K562 (cell line): ENCODE results near the gene RALA. TPM values are rescaled to one million over a fixed set of nuclear protein-coding genes. Genes with fewer than 3 reads are reported as not detected.

Experiments
- ARID1B ChIP-seq: fragments of 450-650 bp; IDR thresholded peaks from 2 replicates; pipeline ENCODE4 v1.6.1; 2016; ENCODE audit warnings: antibody characterized with exemption, mild to moderate bottlenecking, inconsistent platforms
- ATF4 ChIP-seq: fragments of 450-650 bp; formaldehyde crosslinking; IDR thresholded peaks from 2 replicates; pipeline ENCODE4 v1.4.0; 2022; ENCODE audit warnings: mild to moderate bottlenecking, moderate library complexity
- C11orf30 ChIP-seq: fragments of 450-650 bp; IDR thresholded peaks from 2 replicates; pipeline ENCODE4 v1.6.1; 2016; ENCODE audit warnings: low read depth, mild to moderate bottlenecking
- CEBPB ChIP-seq: fragments of 450-650 bp; IDR thresholded peaks from 2 replicates; pipeline ENCODE4 v1.6.1; 2016; ENCODE audit warnings: missing genetic modification characterization, missing compliant biosample characterization
- EP300 ChIP-seq: IDR thresholded peaks from 2 replicates; pipeline ENCODE4 v1.6.1; 2012; ENCODE audit warnings: low read length, improper control_type of control experiment
- EP400 ChIP-seq: fragments of 450-650 bp; IDR thresholded peaks from 2 replicates; pipeline ENCODE4 v1.6.1; 2017; ENCODE audit warnings: antibody characterized with exemption, mild to moderate bottlenecking, moderate library complexity
- HMBOX1 ChIP-seq: sonication (generic); IDR thresholded peaks from 2 replicates; pipeline ENCODE4 v1.6.1; 2016
- MAFG ChIP-seq: fragments of 450-650 bp; conservative IDR thresholded peaks from 2 replicates; pipeline ENCODE4 v1.6.1; 2016; ENCODE audit warnings: missing genetic modification characterization, missing compliant biosample characterization
- MAFK ChIP-seq: IDR thresholded peaks from 2 replicates; pipeline ENCODE4 v1.6.1; 2011; ENCODE audit warnings: low read length, improper control_type of control experiment
- POLR2H ChIP-seq: IDR thresholded peaks from 2 replicates; pipeline ENCODE4 v1.6.1; 2016; ENCODE audit warnings: missing genetic modification characterization, low read depth, mild to moderate bottlenecking, control low read depth, missing compliant biosample characterization, moderate library complexity
- RBBP5 ChIP-seq: fragments of 200-600 bp; sonication (generic); IDR thresholded peaks from 2 replicates; pipeline ENCODE4 v1.6.1; 2012; ENCODE audit warnings: borderline replicate concordance, mild to moderate bottlenecking, low read length, control low read depth, inconsistent platforms; ENCODE audit not compliant: insufficient read depth, poor library complexity, severe bottlenecking
- RBFOX2 ChIP-seq: fragments of 200-400 bp; formaldehyde crosslinking; IDR thresholded peaks from 2 replicates; pipeline ENCODE4 v1.6.1; 2017; ENCODE audit warnings: low read depth, mild to moderate bottlenecking, low read length, moderate library complexity
- RBM17 ChIP-seq: fragments of 200-400 bp; formaldehyde crosslinking; IDR thresholded peaks from 2 replicates; pipeline ENCODE4 v1.6.1; 2017; ENCODE audit warnings: low read depth, mild to moderate bottlenecking, low read length, borderline replicate concordance
- RCOR1 ChIP-seq, 2 experiments: IDR thresholded peaks; 2 replicates each; pipeline ENCODE4 v1.6.1; 2012; ENCODE audit warnings: low read depth in 2 of 2, low read length in 2 of 2, borderline replicate concordance in 1 of 2, improper control_type of control experiment in 1 of 2
- SMAD4 ChIP-seq: fragments of 250-450 bp; sonication (Bioruptor Pico); conservative IDR thresholded peaks from 2 replicates; pipeline ENCODE4 v1.8.0; 2021; ENCODE audit warnings: inconsistent platforms, mild to moderate bottlenecking, moderate library complexity
- SMARCE1 ChIP-seq: fragments of 450-650 bp; IDR thresholded peaks from 2 replicates; pipeline ENCODE4 v1.7.1; 2016; ENCODE audit warnings: mild to moderate bottlenecking
- TCF3 ChIP-seq: sonication (generic); formaldehyde crosslinking; IDR thresholded peaks from 2 replicates; pipeline ENCODE4 v1.4.0; 2020; ENCODE audit warnings: mild to moderate bottlenecking, missing genetic modification reagents
- ZNF316 ChIP-seq: fragments of 450-650 bp; IDR thresholded peaks from 2 replicates; pipeline ENCODE4 v1.6.1; 2016
- ZNF766 ChIP-seq: fragments of 200-800 bp; sonication (Bioruptor generic); conservative IDR thresholded peaks from 2 replicates; pipeline ENCODE4 v1.6.1; 2016; ENCODE audit warnings: missing genetic modification characterization, missing compliant biosample characterization
- polyA plus RNA-seq, 8 experiments: library from polyadenylated mRNA; depleted of rRNA in 4 of 8; stranded (reverse) in 5 of 8; unstranded in 3 of 8; fragments of >200 nt; fragmentation: Nextera tagmentation in 2 of 8; fragmentation: Illumina TruSeq in 1 of 8; extraction: Ambion mirVana in 2 of 8; extraction: Trizol in 1 of 8; gene quantifications; 2 replicates each; pipeline versions ENCODE4 v1.2.1 to v1.2.3, GENCODE V29; 2011 to 2014; ENCODE audit warnings: inconsistent platforms in 1 of 8, missing spikeins in 1 of 8
- total RNA-seq, 7 experiments: library from RNA; depleted of rRNA in 6 of 7; stranded (reverse); fragments of >200 nt in 6 of 7; fragmentation: Illumina TruSeq in 2 of 7; extraction: Trizol in 2 of 7; gene quantifications; 2 replicates each; pipeline versions ENCODE4 v1.2.1 to v1.2.3, GENCODE V29; 2011 to 2021; ENCODE audit warnings: low replicate concordance in 1 of 7
- TF ChIP-seq, protein P1 (sequence below), 2 experiments: fragments of 450-650 bp; IDR thresholded peaks; 2 replicates each; pipeline ENCODE4 v1.6.1; 2018; ENCODE audit warnings: mild to moderate bottlenecking in 2 of 2, low read depth in 1 of 2; ENCODE audit not compliant: partially characterized antibody in 2 of 2
- TF ChIP-seq, protein P2 (sequence below): fragments of 450-650 bp; formaldehyde crosslinking; conservative IDR thresholded peaks from 2 replicates; pipeline ENCODE4 v1.4.0; 2022; ENCODE audit warnings: mild to moderate bottlenecking, missing genetic modification characterization

RALA gene
- total and polyA plus RNA-seq, 9 of the 15 experiments (the other 6 are each of a cell fraction or from before 2014, with no cell fraction given), result 7.2 to 28.0 (median 25.7) TPM

DNA sequence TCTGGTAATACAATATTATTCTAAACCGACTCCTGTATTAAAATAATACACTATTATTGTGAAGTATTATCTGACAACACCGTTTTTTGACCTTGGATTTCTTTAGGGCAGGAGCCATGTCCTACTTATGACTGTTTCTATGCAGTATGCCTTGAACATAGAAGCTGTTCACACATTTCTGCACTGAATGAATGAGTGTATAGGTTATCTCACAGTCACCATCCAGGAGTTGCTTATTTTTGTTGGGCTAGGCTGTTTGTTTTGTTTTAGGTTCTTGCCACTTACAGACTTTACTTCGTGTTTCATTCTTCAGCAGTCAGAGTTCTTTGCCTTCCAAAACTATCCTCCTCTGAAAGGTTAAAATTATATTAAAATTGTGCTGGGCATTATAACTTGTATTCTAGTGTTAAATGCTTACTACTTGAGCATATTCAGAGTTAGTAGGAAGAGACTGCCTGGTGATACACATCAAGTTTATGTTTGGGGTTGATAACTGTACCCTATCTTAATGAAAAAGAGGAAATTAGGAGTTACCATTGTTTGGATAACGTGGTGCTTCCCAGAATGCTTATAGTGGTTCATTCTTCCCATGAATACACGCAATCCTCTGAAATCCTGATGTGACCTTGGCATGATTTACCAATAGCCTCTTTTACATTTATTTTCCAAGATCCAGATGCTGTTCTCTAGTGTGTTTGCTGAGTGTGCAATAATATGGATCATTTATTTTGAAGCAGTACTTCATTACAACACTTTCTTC, 1.7 kb downstream of the RALA start (continued):
- TF ChIP-seq ATF4 (CRISPR knock-in tag) (peak; percentile 80), SMAD4 (CRISPR knock-in tag) (no peak), ZNF316 (peak; percentile 98), RBBP5 (no peak), RBM17 (no peak), EP300 (peak; percentile 68), EP400 (peak; percentile 64), MAFG (tag) (peak; percentile 94), ZNF766 (0 out of 2 replicates have a peak, but pooled peaks have one; percentile 17), ARID1B (peak; percentile 67; the same call in 1 of the 2 replicates), MAFK (peak; percentile 91), CEBPB (0 out of 2 replicates have a peak, but pooled peaks have one; percentile 20), HMBOX1 (peak; percentile 44; the same call in 1 of the 2 replicates), C11orf30 (peak; percentile 97), TCF3 (peak; percentile 34; the same call in 1 of the 2 replicates), RBFOX2 (peak; percentile 48), RCOR1 (IDR thresholded peaks at IDR 0.05; ENCODE audit: borderline replicate concordance in 1 of 2, low read depth in 2 of 2, low read length in 2 of 2) (0 out of 4 replicates have a peak, but pooled peaks of 1 of the 2 experiments have one; percentile 42), POLR2H (tag) (peak; percentile 64; the same call in 1 of the 2 replicates), SMARCE1 (peak; percentile 57; the same call in 1 of the 2 replicates)
- TF ChIP-seq, protein P1, sequence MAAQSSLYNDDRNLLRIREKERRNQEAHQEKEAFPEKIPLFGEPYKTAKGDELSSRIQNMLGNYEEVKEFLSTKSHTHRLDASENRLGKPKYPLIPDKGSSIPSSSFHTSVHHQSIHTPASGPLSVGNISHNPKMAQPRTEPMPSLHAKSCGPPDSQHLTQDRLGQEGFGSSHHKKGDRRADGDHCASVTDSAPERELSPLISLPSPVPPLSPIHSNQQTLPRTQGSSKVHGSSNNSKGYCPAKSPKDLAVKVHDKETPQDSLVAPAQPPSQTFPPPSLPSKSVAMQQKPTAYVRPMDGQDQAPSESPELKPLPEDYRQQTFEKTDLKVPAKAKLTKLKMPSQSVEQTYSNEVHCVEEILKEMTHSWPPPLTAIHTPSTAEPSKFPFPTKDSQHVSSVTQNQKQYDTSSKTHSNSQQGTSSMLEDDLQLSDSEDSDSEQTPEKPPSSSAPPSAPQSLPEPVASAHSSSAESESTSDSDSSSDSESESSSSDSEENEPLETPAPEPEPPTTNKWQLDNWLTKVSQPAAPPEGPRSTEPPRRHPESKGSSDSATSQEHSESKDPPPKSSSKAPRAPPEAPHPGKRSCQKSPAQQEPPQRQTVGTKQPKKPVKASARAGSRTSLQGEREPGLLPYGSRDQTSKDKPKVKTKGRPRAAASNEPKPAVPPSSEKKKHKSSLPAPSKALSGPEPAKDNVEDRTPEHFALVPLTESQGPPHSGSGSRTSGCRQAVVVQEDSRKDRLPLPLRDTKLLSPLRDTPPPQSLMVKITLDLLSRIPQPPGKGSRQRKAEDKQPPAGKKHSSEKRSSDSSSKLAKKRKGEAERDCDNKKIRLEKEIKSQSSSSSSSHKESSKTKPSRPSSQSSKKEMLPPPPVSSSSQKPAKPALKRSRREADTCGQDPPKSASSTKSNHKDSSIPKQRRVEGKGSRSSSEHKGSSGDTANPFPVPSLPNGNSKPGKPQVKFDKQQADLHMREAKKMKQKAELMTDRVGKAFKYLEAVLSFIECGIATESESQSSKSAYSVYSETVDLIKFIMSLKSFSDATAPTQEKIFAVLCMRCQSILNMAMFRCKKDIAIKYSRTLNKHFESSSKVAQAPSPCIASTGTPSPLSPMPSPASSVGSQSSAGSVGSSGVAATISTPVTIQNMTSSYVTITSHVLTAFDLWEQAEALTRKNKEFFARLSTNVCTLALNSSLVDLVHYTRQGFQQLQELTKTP (IDR thresholded peaks at IDR 0.05; ENCODE audit: low read depth in 1 of 2, partially characterized antibody in 2 of 2), result peak in 1 of 2 experiments; percentile 34
- TF ChIP-seq, protein P2, sequence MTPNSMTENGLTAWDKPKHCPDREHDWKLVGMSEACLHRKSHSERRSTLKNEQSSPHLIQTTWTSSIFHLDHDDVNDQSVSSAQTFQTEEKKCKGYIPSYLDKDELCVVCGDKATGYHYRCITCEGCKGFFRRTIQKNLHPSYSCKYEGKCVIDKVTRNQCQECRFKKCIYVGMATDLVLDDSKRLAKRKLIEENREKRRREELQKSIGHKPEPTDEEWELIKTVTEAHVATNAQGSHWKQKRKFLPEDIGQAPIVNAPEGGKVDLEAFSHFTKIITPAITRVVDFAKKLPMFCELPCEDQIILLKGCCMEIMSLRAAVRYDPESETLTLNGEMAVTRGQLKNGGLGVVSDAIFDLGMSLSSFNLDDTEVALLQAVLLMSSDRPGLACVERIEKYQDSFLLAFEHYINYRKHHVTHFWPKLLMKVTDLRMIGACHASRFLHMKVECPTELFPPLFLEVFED, result no peak
